Tibial nerve (tissue), 4 donors: Measurements from ENCODE around the gene CCDC69. TPM values are rescaled to one million over a fixed set of nuclear protein-coding genes. Genes with fewer than 3 reads are reported as not detected.
"Not testable (repeated sequence)": the region's sequence is repeated elsewhere in the genome, so short reads cannot be mapped to it uniquely, and the experiment has no call there.

Source experiments
- DNase-seq, 2 donors: peaks; one replicate each; pipeline ENCODE4 v3.0.0-alpha.2; 2019; ENCODE audit warnings: low spot score in 2 of 2
- H3K27ac ChIP-seq, 4 donors: fragments of 200-600 bp; sonication (generic) in 3 of 4; one replicate each; pipeline ENCODE4 v1.5.1; 2017 to 2019; ENCODE audit warnings: mild to moderate bottlenecking in 1 of 4
- H3K27me3 ChIP-seq, 2 donors: fragments of 200-600 bp; sonication (generic) in 1 of 2; one replicate each; pipeline versions ENCODE4 v1.5.1 to v1.6.0; 2017 to 2019
- H3K36me3 ChIP-seq, 3 donors: fragments of 200-600 bp; sonication (generic); one replicate each; pipeline ENCODE4 v1.5.1; 2018 to 2019
- H3K4me1 ChIP-seq, 4 donors: fragments of 200-600 bp; sonication (generic) in 3 of 4; one replicate each; pipeline ENCODE4 v1.5.1; 2017 to 2019
- H3K4me3 ChIP-seq, 4 donors: fragments of 200-600 bp; sonication (generic) in 3 of 4; one replicate each; pipeline ENCODE4 v1.5.1; 2017 to 2019; ENCODE audit warnings: mild to moderate bottlenecking in 1 of 4, moderate library complexity in 1 of 4
- H3K9me3 ChIP-seq, 4 donors: fragments of 200-600 bp; sonication (generic) in 3 of 4; one replicate each; pipeline ENCODE4 v1.5.1; 2017 to 2019
- EP300 ChIP-seq, 2 donors: sonication (generic); formaldehyde crosslinking; IDR thresholded peaks; one replicate each; pipeline ENCODE4 v1.6.1; 2017; ENCODE audit warnings: antibody characterized with exemption in 2 of 2, mild to moderate bottlenecking in 1 of 2
- POLR2A ChIP-seq, 2 donors: fragments of 450-650 bp; IDR thresholded peaks; one replicate each; pipeline ENCODE4 v1.6.1; 2017; ENCODE audit warnings: antibody characterized with exemption in 2 of 2, mild to moderate bottlenecking in 2 of 2, moderate library complexity in 2 of 2
- WGBS, 2 donors: methylation state at CpG; one replicate each; pipeline ENCODE4 v1.1.5; 2018; 5-methylcytosine and 5-hydroxymethylcytosine counted together
- total RNA-seq, 4 donors: library from RNA; depleted of rRNA; stranded (reverse); fragments of >200 nt; gene quantifications; one replicate each; pipeline ENCODE4 v1.1.0, GENCODE V29; 2016
- TF ChIP-seq, protein P1 (sequence below), 5 experiments: fragments of 200-600 bp in 3 of 5; fragments of 450-650 bp in 2 of 5; sonication (generic) in 3 of 5; IDR thresholded peaks; one replicate each; pipeline ENCODE4 v1.5.1; 2016 to 2019; ENCODE audit warnings: antibody characterized with exemption in 5 of 5, mild to moderate bottlenecking in 3 of 5, moderate library complexity in 2 of 5

The CCDC69 gene
- total RNA-seq, 4 donors from 2014 or later: 95.6 to 201 (median 112) TPM

DNA sequence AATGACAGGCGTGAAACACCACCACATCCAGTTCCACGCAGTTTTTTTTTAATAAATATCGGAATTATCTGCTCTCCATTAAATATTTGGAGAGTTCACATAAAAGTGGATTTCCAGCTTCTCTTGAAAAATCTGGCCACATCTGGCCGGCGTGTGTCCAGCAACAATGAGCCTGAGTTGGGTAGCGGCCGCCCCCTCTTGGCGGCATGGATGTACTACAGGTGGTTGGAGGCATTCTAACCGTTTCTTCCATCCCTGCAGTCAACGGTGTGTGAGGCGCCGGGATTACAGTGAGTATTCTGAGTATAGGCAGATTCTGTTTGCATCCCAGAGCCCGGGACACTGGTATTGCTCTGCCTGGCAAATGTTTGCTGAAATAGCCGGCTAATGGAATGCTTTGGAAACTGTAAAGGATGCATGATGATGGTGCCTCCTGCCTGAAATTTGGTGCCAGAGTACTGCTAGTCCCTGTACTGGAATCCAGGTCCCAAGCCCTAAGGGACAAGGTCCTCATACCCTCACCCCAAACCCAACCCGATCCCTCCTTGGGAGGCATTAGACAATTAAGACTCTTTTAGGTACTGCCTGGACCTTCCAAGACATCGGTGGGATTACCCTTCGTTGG, 15.5 kb upstream of the CCDC69 start:
- WGBS, 2 donors: 20 to 59% methylated on average over 17 of the region's 17 CpGs
- Histone ChIP-seq H3K27ac (no peak overlapping the region), H3K4me3 (no peak overlapping the region)

DNA sequence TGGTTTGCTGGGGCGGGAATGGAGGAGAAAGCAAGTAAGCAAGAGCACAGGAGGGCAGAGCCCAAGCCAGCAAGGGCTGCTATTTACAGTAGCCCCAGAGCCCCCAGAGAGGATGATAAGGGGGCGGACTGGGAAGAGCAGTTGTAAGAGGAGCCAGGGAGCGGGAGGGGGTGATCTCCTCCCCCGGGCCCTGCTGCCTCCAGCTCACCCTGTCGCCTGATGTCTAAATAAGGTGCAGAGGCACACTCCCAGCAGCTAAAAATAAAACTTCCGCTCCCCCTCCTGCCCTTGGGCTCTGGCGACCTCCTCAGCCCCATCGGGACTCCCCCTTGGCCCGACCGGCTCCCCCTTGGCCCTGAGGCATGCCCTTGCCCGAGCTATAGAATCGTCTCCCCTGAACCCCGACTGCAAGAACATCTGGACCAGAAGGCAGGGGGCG, 14.4 kb upstream of the CCDC69 start:
- TF ChIP-seq, protein P1, sequence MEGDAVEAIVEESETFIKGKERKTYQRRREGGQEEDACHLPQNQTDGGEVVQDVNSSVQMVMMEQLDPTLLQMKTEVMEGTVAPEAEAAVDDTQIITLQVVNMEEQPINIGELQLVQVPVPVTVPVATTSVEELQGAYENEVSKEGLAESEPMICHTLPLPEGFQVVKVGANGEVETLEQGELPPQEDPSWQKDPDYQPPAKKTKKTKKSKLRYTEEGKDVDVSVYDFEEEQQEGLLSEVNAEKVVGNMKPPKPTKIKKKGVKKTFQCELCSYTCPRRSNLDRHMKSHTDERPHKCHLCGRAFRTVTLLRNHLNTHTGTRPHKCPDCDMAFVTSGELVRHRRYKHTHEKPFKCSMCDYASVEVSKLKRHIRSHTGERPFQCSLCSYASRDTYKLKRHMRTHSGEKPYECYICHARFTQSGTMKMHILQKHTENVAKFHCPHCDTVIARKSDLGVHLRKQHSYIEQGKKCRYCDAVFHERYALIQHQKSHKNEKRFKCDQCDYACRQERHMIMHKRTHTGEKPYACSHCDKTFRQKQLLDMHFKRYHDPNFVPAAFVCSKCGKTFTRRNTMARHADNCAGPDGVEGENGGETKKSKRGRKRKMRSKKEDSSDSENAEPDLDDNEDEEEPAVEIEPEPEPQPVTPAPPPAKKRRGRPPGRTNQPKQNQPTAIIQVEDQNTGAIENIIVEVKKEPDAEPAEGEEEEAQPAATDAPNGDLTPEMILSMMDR (IDR thresholded peaks at IDR 0.05): no peak
- Histone ChIP-seq H3K27me3 (peaks cover 0 to 4% of the 10 kb centered on the region in 2 donors), H3K4me1 (peaks cover 0 to 20% (median 7%) of the 10 kb centered on the region in 4 donors), H3K9me3 (no peaks in the 10 kb centered on the region), H3K27ac (peak overlapping the region in 1 of 4 donors; percentile 7), H3K4me3 (peak overlapping the region in 1 of 4 donors; percentile 7), H3K36me3 (no peaks in the 10 kb centered on the region)
- DNase-seq: no peak
- 37 to 50% methylated on average over 14 of the region's 14 CpGs for WGBS, 2 donors

More for the DNA sequence above, 15.5 kb upstream of the CCDC69 start:
- no peak for TF ChIP-seq POLR2A (IDR thresholded peaks at IDR 0.05)
- TF ChIP-seq, protein P1 (IDR thresholded peaks at IDR 0.05): peak; percentile 67 to 92 (median 75)
- DNase-seq: peak; percentile 59 to 60
- Histone ChIP-seq H3K4me1 (peaks cover 0 to 15% (median 5%) of the 10 kb centered on the region in 4 donors), H3K27me3 (peaks cover 0 to 4% of the 10 kb centered on the region in 2 donors), H3K36me3 (no peaks in the 10 kb centered on the region), H3K9me3 (no peaks in the 10 kb centered on the region)

DNA sequence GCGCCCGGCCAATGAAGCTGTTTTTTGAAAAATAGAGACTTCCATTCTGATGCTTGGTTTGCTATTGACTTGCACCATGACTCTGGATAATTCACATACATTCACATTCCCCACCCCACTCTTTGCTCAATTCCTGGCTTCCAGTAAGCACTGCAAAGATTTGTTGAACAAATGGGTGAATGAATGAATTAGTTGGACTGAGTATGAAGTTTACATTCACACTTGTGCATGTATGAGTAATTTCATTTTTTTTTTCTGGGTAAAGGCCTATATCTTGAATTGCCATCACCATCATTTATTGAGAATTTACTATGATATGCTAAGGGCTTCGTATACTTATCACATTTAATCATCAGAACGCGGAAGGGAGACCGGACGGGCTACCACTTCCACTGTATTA, 13.8 kb upstream of the CCDC69 start:
- H3K4me3 ChIP-seq: no peak overlapping the region
- TF ChIP-seq, protein P1 (IDR thresholded peaks at IDR 0.05): no peak
- no peak for TF ChIP-seq POLR2A (IDR thresholded peaks at IDR 0.05)
- no peak overlapping the region for H3K27ac ChIP-seq
- no peak for DNase-seq
- H3K4me1 ChIP-seq: peaks cover 0 to 20% (median 7%) of the 10 kb centered on the region in 4 donors
- H3K9me3 ChIP-seq: no peaks in the 10 kb centered on the region
- peaks cover 0 to 4% of the 10 kb centered on the region in 2 donors for H3K27me3 ChIP-seq
- WGBS, 2 donors: 92 to 93% methylated on average over 7 of the region's 7 CpGs
- H3K36me3 ChIP-seq: no peaks in the 10 kb centered on the region

DNA sequence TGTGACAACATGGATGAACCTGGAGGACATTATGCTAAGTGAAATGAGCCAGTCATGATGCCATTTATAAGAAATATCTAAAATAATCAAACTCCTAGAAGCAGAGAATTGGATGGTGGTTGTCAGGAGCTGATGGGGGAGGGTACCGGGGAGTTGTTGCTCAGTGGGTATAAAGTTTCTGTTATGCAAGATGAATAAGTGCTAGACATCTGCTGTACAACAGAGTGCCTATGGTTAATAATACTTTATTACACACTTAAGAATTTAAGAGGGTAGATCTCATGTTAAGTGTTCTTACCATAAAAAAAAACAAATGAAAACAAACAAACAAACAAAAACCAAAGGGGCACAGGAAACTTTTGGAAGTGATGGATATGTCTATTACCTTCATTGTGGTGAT, 13.0 kb upstream of the CCDC69 start:
- peaks cover 0 to 20% (median 7%) of the 10 kb centered on the region in 4 donors for H3K4me1 ChIP-seq

DNA sequence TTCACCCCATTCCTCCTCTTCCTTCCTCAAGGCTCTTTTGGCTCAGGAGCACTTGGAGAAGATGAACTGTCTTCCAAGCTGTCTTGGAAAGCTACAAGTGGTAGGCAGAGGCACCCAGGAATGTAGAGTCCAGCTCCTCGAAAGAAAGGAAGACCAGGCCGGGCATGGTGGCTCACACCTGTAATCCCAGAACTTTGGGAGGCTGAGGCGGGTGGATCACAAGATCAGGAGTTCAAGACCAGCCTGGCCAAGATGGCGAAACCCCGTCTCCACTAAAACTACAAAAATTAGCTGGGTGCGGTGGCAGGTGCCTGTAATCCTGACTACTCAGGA, 11.3 kb upstream of the CCDC69 start:
- H3K36me3 ChIP-seq, H3K4me3 ChIP-seq, H3K9me3 ChIP-seq, DNase-seq, H3K27me3 ChIP-seq: not testable (repeated sequence)
- 95% methylated on average over 6 of the region's 6 CpGs for WGBS, 2 donors
- peaks cover 0 to 20% (median 7%) of the 10 kb centered on the region in 4 donors for H3K4me1 ChIP-seq
- H3K27ac ChIP-seq: peak overlapping the region in 3 of 4 donors; percentile 34 to 67 (median 65)

More for the DNA sequence above, 13.0 kb upstream of the CCDC69 start:
- H3K9me3 ChIP-seq: no peaks in the 10 kb centered on the region
- no peak overlapping the region for H3K27ac ChIP-seq
- 90 to 94% methylated on average over 1 of the region's 1 CpG for WGBS, 2 donors
- TF ChIP-seq, protein P1 (IDR thresholded peaks at IDR 0.05): no peak
- TF ChIP-seq POLR2A (IDR thresholded peaks at IDR 0.05) (no peak), EP300 (IDR thresholded peaks at IDR 0.05) (no peak)
- no peaks in the 10 kb centered on the region for H3K36me3 ChIP-seq
- DNase-seq: no peak
- no peak overlapping the region for H3K4me3 ChIP-seq
- H3K27me3 ChIP-seq: peaks cover 0 to 4% of the 10 kb centered on the region in 2 donors
